Activated CD4-positive, alpha-beta memory T cell treated with anti-CD3 and anti-CD28 coated beads for 36 hours (primary cell): ENCODE results near the gene SEC22B. TPM values are rescaled to one million over a fixed set of nuclear protein-coding genes. Genes with fewer than 3 reads are reported as not detected.
"Not testable (repeated sequence)": the region's sequence is repeated elsewhere in the genome, so short reads cannot be mapped to it uniquely, and the experiment has no call there.

Source experiments
- CTCF ChIA-PET: fragments of 350-600 bp; sonication (Branson Sonifier 250); formaldehyde crosslinking; loops from one replicate; lab custom pipeline; 2021; ENCODE audit warnings: antibody characterized with exemption, inconsistent platforms; lab: Charles Lee
- POLR2A ChIA-PET: fragments of 350-600 bp; sonication (Branson Sonifier 250); formaldehyde crosslinking; loops from one replicate; lab custom pipeline; 2021; ENCODE audit warnings: antibody characterized with exemption; lab: Charles Lee
- DNase-seq: peaks from one replicate; pipeline ENCODE4 v3.0.0-alpha.2; 2020
- H3K27ac Mint-ChIP-seq: one replicate; pipeline ENCODE4 v1.8.0; 2021; ENCODE audit warnings: mixed read lengths
- H3K27me3 Mint-ChIP-seq: one replicate; pipeline ENCODE4 v1.8.0; 2021; ENCODE audit warnings: mixed read lengths
- H3K36me3 Mint-ChIP-seq: one replicate; pipeline ENCODE4 v1.8.0; 2021; ENCODE audit warnings: mixed read lengths
- H3K4me1 Mint-ChIP-seq: one replicate; pipeline ENCODE4 v1.8.0; 2021; ENCODE audit warnings: low read depth, mixed read lengths
- H3K4me3 Mint-ChIP-seq: one replicate; pipeline ENCODE4 v1.8.0; 2021; ENCODE audit warnings: mild to moderate bottlenecking, mixed read lengths
- H3K9me3 Mint-ChIP-seq: one replicate; pipeline ENCODE4 v1.8.0; 2021; ENCODE audit warnings: mixed read lengths
- intact Hi-C: fragments of 100-400 bp; cut with micrococcal nuclease; formaldehyde crosslinking; loops from one replicate; pipeline ENCODE4 v1.15.1; 2023
- total RNA-seq, 2 experiments: library from RNA; stranded (reverse); gene quantifications; one replicate each; pipeline ENCODE4 v1.2.3, GENCODE V29; 2021

The SEC22B gene
- total RNA-seq, 2 experiments from 2014 or later = 19.7 to 20.8 TPM

DNA sequence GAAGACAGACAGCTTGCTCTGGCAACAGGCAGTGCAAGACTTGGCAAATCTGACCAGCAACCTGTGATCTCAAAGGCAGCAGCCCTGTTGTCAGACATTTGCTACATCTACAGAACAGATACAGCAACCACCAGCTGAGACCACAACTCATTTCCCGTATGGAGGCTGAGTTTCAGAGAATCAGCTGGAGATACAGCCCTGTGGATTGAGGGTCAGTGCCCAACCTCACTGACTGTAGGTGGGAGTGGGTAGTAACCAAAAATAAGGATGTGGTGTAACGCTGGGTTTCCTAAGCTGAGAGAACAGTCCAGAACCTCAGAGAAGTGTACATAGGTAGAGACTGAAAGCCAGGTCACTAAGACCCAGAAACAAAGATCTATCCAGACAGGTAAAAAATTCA lies 71.0 kb downstream of the SEC22B start:
- H3K27ac Mint-ChIP-seq, H3K4me3 Mint-ChIP-seq, intact Hi-C loops, H3K4me1 Mint-ChIP-seq, POLR2A ChIA-PET, DNase-seq, H3K9me3 Mint-ChIP-seq, H3K36me3 Mint-ChIP-seq, CTCF ChIA-PET, H3K27me3 Mint-ChIP-seq: not testable (repeated sequence)

DNA sequence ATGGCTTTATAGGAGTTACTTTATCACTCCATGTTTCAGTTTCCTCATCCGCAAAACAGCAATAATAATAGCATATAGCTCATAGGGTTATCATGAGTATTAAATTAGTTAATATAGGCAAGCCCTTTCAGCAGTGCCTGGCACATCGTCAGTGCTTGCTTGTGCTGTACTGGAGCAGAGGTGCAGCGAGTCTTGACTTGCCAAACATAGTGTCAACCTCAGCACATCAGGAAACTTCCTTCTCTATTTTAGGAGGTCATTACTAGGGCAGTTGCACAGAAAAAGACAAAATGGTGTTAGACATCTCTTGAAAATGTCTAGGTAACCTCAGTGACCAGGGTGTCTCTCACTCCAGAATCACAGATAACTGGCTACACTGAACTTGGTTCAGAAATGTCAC lies 72.6 kb downstream of the SEC22B start:
- DNase-seq, H3K9me3 Mint-ChIP-seq, POLR2A ChIA-PET, H3K4me1 Mint-ChIP-seq, H3K27ac Mint-ChIP-seq, intact Hi-C loops, H3K4me3 Mint-ChIP-seq, H3K36me3 Mint-ChIP-seq, H3K27me3 Mint-ChIP-seq, CTCF ChIA-PET: not testable (repeated sequence)

DNA sequence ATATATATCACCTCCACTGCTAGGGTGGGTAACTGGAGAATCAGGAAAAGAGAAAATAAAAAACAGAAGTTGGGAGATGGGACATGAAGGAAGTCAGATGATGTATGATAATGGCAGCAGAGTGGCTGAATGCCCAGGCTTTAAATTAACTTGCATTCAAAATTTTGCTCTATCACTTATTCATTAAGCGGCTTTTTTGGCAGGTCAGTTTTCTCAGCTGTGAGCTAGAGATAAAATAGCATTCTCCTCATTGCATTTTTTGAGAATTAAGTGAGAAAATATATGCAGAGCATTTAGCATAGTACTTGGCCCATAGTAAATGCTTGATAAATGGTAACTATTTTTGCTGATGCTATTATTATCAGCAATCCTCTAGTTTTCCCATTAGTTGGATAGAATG lies 74.7 kb downstream of the SEC22B start:
- intact Hi-C loops, H3K4me1 Mint-ChIP-seq, POLR2A ChIA-PET, H3K9me3 Mint-ChIP-seq, H3K36me3 Mint-ChIP-seq, CTCF ChIA-PET, H3K27ac Mint-ChIP-seq, H3K4me3 Mint-ChIP-seq, H3K27me3 Mint-ChIP-seq, DNase-seq: not testable (repeated sequence)

Other genes with a start within 250 kb of the SEC22B start
- 10 to 100 TPM; 57.2 to 62.4 TPM for gene NOTCH2, start 106.9 kb downstream of the SEC22B start, total RNA-seq
- gene NBPF8, start 238.5 kb upstream of the SEC22B start, total RNA-seq = 10 to 100 TPM; 26.7 to 31.2 TPM